Nephron (organoid): ENCODE results near the gene AIF1.

Source experiments
- H3K27ac Mint-ChIP-seq, 3 experiments: 2 replicates each; pipeline ENCODE4 v1.8.0; 2020; ENCODE audit warnings: mixed read lengths in 3 of 3, mild to moderate bottlenecking in 2 of 3, moderate library complexity in 1 of 3
- H3K27me3 Mint-ChIP-seq: 2 replicates; pipeline ENCODE4 v1.8.0; 2021; ENCODE audit warnings: low read depth, mild to moderate bottlenecking, moderate library complexity, mixed read lengths
- H3K36me3 Mint-ChIP-seq: 2 replicates; pipeline ENCODE4 v1.8.0; 2020; ENCODE audit warnings: low read depth, mixed read lengths
- H3K4me1 Mint-ChIP-seq: 2 replicates; pipeline ENCODE4 v1.8.0; 2020; ENCODE audit warnings: mixed read lengths
- H3K4me3 Mint-ChIP-seq, 3 experiments: 2 replicates each; pipeline ENCODE4 v1.8.0; 2020; ENCODE audit warnings: mild to moderate bottlenecking in 3 of 3, mixed read lengths in 3 of 3, moderate library complexity in 2 of 3
- H3K9me3 Mint-ChIP-seq: 2 replicates; pipeline ENCODE4 v1.8.0; 2020; ENCODE audit warnings: mixed read lengths
- TF ChIP-seq, protein P1 (sequence below), 3 experiments: fragments of 200-600 bp; sonication (generic); IDR thresholded peaks; one replicate each; pipeline ENCODE4 v1.5.0; 2021; ENCODE audit warnings: antibody characterized with exemption in 3 of 3; ENCODE audit not compliant: unreplicated experiment in 3 of 3

Gene AIF1

DNA sequence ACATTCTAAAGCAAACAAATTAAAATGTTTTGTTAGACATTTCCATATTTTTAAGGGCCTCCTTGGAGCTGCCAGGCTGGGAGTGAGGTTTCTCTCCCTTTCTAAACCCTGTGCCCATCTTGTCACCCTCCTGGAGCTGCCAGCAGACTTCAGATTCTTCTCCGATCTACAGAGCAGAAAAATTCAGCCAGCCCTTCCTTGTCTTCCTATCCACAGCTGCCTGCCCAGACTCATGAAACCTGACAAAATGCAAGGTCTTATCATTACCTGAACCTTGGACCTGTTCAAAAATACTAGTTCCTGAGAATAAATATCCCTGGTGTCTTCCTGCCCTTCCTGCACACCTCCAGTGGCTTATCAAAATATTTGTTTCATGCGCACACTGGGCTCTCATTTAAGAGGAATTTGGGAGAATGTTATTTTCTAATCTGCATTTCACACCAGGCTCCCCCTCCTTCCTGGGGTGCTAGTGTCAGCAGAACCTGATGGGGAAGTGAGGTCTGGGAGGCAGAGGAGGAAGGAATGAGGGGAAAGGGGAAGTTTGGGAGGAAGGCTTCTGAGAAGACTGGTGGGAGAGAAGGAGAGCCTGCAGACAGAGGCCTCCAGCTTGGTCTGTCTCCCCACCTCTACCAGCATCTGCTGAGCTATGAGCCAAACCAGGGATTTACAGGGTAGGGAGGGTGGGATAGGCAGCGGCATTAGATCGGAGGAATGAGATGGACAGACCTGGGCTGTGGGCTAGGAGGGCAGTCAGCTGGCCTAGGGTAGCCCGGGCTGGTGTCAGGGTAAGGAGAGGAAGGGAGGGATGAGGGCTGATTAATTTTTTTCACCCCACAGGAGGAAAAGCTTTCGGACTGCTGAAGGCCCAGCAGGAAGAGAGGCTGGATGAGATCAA is at the start of gene AIF1:
TSS of gene AIF1 (plus strand) at position 551 of the 895 bp plus-strand sequence. CDS start at position 647, 96 bp downstream.
- H3K9me3 Mint-ChIP-seq: no peaks in the 10 kb centered on the region
- peaks cover 24% of the 10 kb centered on the region for H3K4me1 Mint-ChIP-seq

DNA sequence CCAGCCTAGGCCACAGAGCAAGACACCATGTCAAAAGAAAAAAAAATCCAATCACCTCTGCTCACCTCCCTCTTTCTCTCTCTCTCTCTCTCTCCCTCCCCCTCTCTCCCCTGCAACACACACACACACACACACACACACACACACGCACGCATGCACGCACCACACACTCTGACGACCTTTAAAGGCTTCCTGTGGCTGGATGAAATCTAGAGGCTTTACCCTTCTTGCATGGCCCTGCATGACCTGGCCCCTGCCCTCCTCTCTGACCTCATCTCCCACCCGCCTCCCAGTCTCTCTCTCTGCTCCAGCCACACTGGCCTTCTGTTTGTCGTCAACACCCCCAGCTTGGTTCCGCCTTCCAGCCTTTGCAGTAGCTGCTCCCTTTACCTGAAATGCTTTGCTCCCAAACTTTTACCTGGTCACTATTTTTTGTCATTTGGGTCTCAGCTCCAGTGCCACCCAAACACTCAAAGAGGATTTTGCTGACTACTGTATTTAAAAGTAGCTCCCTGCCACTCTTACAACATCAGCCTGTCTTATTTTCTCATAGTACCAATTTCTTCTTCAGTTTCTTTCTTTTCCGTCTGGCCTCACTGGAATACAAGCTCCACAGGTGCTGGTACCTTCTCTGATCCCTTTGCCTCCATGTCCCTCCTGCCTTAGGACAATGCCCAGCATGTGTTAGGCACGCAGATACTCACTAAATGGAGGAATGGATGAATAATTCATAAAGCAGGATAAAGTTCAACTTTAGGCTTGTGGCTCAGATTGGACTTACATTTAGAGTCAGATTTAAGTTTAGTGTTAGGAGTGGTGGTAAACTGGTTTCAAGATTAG is 47.3 kb upstream of the AIF1 start:
- no peaks in the 10 kb centered on the region for H3K4me1 Mint-ChIP-seq
- peaks cover 16% of the 10 kb centered on the region for H3K27me3 Mint-ChIP-seq
- TF ChIP-seq, protein P1, sequence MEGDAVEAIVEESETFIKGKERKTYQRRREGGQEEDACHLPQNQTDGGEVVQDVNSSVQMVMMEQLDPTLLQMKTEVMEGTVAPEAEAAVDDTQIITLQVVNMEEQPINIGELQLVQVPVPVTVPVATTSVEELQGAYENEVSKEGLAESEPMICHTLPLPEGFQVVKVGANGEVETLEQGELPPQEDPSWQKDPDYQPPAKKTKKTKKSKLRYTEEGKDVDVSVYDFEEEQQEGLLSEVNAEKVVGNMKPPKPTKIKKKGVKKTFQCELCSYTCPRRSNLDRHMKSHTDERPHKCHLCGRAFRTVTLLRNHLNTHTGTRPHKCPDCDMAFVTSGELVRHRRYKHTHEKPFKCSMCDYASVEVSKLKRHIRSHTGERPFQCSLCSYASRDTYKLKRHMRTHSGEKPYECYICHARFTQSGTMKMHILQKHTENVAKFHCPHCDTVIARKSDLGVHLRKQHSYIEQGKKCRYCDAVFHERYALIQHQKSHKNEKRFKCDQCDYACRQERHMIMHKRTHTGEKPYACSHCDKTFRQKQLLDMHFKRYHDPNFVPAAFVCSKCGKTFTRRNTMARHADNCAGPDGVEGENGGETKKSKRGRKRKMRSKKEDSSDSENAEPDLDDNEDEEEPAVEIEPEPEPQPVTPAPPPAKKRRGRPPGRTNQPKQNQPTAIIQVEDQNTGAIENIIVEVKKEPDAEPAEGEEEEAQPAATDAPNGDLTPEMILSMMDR (IDR thresholded peaks at IDR 0.05; ENCODE audit: unreplicated experiment in 3 of 3): no peak
- H3K36me3 Mint-ChIP-seq: no peaks in the 10 kb centered on the region
- no peak overlapping the region for H3K4me3 Mint-ChIP-seq
- peak overlapping the region in 1 of 3 experiments; percentile 67 for H3K27ac Mint-ChIP-seq
- no peaks in the 10 kb centered on the region for H3K9me3 Mint-ChIP-seq

More for the DNA sequence above, at the start of gene AIF1:
- H3K27ac Mint-ChIP-seq: peak within 1 kb of the TSS; percentile 78 to 94 (median 86)
- H3K36me3 Mint-ChIP-seq: no peaks in the 10 kb centered on the region
- H3K27me3 Mint-ChIP-seq: no peaks in the 10 kb centered on the region
- TF ChIP-seq, protein P1 (IDR thresholded peaks at IDR 0.05; ENCODE audit: unreplicated experiment in 3 of 3): no peak
- peak within 1 kb of the TSS; percentile 53 to 69 (median 57) for H3K4me3 Mint-ChIP-seq

DNA sequence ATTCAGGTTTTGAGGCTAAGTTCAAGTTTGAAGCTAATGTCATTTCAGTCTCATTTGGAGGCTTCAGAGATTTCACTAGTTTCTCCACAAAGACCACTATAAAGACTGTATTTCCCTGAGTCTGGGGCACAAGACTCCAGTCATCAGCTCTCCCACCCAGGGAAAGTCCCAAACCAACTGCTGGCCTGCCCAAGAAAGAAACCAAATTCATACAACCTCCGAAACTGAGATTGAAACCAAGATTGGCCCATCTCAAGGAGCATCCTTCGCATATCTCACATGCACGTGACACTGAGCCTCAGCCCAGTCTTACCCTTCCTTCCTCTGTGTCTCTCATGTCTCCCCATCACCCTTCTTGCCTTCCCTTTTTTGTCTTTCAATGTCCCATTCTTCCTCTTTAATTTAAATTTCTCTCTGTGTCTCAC is 46.5 kb upstream of the AIF1 start:
- Mint-ChIP-seq H3K4me3 (no peak overlapping the region), H3K27ac (peak overlapping the region in 1 of 3 experiments; percentile 67), H3K36me3 (no peaks in the 10 kb centered on the region), H3K4me1 (no peaks in the 10 kb centered on the region), H3K9me3 (no peaks in the 10 kb centered on the region), H3K27me3 (peaks cover 19% of the 10 kb centered on the region)
- TF ChIP-seq, protein P1 (IDR thresholded peaks at IDR 0.05; ENCODE audit: unreplicated experiment in 3 of 3): no peak

DNA sequence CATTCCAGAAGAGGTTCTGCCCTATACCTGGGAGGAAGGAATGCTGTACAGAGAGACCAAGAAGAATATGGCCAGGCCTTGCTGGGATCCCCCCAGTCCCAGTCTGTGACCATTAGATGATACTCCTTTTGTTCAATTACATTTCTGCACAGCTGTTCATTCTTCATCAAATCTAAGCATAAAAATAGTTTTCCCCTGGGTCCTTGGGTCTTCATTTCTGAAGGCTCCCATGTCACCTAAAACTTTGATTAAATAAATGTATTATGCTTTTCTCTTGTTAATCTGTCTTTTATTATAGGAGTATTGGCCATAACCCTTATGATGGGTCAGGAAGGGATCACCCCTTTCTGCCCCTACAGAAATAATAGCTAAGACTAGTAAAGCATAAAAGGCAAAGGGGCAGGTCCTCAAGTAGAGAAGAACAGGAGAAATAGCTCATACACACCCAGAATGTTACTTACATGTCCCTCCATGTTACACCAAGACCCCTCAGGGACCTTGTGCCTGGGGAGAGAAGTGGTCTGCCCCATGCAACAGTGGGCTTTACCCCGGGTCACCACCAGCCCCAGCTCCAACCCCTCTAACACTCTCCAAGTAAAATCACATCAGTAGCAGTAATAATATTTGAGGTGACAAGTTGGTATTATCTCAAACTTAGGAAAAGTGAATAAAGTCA is 45.0 kb upstream of the AIF1 start:
- TF ChIP-seq, protein P1 (IDR thresholded peaks at IDR 0.05; ENCODE audit: unreplicated experiment in 3 of 3): no peak
- Mint-ChIP-seq H3K27me3 (peaks cover 21% of the 10 kb centered on the region), H3K4me3 (no peak overlapping the region), H3K9me3 (no peaks in the 10 kb centered on the region), H3K27ac (no peak overlapping the region), H3K36me3 (no peaks in the 10 kb centered on the region), H3K4me1 (no peaks in the 10 kb centered on the region)

DNA sequence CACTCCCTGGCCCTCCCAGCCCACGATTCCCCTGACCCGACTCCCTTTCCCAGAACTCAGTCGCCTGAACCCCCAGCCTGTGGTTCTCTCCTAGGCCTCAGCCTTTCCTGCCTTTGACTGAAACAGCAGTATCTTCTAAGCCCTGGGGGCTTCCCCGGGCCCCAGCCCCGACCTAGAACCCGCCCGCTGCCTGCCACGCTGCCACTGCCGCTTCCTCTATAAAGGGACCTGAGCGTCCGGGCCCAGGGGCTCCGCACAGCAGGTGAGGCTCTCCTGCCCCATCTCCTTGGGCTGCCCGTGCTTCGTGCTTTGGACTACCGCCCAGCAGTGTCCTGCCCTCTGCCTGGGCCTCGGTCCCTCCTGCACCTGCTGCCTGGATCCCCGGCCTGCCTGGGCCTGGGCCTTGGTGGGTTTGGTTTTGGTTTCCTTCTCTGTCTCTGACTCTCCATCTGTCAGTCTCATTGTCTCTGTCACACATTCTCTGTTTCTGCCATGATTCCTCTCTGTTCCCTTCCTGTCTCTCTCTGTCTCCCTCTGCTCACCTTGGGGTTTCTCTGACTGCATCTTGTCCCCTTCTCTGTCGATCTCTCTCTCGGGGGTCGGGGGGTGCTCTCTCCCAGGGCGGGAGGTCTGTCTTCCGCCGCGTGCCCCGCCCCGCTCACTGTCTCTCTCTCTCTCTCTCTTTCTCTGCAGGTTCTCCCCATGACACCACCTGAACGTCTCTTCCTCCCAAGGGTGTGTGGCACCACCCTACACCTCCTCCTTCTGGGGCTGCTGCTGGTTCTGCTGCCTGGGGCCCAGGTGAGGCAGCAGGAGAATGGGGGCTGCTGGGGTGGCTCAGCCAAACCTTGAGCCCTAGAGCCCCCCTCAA is 42.8 kb upstream of the AIF1 start, which contains the start of gene LTA:
TSS of gene LTA (plus strand) at position 249 of the 871 bp plus-strand sequence. CDS start at position 703, 454 bp downstream.
- H3K4me3 Mint-ChIP-seq: peak within 1 kb of the TSS in 1 of 3 experiments; percentile 19
- TF ChIP-seq, protein P1 (IDR thresholded peaks at IDR 0.05; ENCODE audit: unreplicated experiment in 3 of 3): no peak
- H3K27me3 Mint-ChIP-seq: peaks cover 21% of the 10 kb centered on the region
- H3K27ac Mint-ChIP-seq: no peak within 1 kb of the TSS
- H3K4me1 Mint-ChIP-seq: no peaks in the 10 kb centered on the region
- H3K9me3 Mint-ChIP-seq: no peaks in the 10 kb centered on the region
- no peaks in the 10 kb centered on the region for H3K36me3 Mint-ChIP-seq
